COR-L47 (cell line): Measurements from ENCODE around the gene ACVRL1.

Experiments
- DNase-seq: peaks from one replicate; lab custom pipeline; 2025; lab: John Stamatoyannopoulos, UW

Gene ACVRL1

DNA sequence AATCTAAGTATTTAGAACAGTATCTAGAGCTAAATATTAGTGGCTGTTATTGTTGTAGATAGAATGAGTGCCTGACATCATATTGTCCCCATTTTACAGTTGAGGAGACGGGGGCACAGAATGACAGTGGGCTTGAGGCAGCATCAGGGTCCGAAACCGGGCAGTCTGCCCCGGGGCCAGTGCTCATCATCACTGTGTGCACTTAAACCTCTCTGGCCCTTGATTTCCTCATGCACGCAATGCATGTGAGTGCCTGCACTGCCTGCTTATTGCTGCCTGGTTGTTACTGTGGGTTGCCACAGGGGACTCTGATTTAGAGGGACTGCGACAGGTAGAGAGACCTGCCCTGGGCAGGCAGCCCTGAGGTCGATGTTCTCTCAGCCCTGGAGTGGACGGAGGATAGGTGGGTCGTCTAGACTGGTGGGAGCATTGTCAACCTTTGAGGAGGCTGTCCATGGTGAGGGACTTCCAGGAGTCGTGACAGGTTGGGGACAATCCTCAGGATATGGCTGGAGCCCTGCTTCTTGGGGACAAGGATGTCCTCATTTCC, 9.8 kb downstream of the ACVRL1 start:
- no peak for DNase-seq

DNA sequence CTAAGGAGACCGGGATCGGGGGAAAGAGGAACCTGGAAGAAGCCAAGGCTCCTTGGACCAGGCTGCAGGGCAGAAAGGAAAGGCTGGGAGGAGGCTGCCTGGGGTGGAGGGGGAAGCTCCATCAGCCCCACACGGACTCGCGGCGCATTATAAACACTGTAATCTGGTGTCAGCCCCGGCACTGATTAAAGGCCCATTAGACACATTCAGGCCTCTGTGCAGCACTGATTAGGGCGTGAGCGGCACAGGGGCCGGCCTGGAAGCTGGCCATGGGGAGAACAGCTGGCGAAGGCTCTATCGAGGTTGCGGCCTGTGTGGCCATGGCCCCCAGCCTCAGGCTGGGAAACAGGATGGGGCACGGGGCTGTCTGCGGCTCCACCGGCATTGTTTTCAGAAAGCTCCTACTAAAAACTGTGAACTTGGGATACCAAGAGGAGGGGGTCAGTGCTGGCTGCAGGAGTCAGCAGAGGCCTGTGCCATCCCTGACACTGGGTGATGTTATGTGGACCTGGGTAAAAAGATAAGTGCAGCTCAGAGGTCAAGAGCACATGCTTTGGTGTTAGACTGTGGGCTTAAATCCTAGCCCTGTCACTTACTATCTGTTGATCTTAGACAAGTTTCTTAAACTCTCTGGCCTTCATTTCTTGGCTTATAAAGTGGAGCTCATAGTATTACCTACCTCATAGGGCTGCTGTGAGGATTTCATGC, 10.6 kb downstream of the ACVRL1 start:
- DNase-seq: no peak

DNA sequence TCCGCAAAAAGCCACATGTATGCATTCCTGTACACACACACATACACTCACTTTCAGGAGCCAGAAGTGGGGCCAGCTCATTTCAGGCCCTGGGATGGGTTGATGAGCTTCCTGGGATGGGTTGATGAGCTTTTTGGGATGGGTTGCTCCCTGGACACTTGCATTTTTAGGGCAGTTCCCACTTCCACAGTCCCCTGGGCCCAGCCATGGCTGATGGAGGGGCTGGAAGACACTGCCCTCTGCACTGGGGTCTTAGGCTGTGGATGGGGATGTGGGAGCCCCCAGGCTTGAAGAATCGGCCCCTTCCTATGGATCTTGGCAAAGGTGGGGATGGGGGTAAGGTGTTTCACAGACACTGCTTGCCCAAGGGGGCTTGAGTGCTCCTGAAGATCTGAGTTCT, 12.7 kb downstream of the ACVRL1 start:
- DNase-seq: no peak

DNA sequence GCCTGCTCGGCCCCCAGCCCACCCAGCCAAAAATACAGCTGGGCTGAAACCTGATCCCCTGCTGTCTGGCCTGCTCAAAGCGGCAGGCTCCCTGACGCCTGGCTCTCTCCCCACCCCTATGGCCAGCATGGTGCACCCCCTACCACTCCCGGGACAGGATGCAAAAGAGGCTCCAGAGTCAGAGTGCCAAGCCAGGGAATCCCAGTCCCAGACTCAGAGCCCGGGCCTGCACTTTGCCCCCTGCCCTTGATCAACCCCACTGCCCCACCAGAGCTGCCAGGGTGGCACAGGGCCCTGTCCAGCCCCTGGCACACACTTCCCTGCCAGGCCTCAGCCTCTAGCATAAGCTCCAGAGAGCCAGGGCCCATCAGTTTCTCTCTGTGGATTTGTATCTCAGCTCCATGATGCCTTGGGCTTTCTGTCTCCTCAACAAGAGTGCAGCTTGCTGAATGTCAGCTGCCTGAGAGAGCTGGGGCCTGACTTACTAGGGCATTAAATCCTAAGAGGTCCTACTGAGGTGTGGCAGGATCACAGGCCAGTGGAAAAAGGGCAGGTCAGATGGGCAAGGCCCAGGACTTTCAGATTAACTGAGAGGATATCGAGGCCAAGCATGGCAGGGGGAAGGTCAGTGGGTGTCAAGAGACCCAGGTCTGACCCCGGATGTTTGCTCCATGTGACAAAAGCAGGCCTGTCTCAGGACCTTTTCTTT, 13.9 kb downstream of the ACVRL1 start:
- no peak for DNase-seq

DNA sequence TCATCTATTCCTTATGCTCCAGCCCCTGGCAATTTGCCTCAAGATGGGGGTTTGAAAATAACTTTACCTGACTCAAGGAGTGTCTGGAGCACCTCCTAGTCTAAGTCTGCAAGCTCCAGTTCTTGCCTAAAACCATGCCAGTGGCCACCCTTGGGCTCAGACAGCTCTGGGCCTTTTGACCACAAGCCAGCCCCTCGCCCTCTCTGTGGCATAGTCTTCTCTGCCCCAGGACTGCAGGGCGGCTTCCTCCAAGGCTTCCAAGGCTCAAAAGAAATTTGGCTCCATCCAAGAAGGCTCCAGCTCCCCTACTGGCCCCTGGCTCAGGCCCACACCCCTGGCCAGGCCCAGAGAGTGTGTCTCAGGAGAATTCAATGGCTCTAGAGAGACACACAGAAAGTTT, 14.8 kb downstream of the ACVRL1 start:
- DNase-seq: no peak

DNA sequence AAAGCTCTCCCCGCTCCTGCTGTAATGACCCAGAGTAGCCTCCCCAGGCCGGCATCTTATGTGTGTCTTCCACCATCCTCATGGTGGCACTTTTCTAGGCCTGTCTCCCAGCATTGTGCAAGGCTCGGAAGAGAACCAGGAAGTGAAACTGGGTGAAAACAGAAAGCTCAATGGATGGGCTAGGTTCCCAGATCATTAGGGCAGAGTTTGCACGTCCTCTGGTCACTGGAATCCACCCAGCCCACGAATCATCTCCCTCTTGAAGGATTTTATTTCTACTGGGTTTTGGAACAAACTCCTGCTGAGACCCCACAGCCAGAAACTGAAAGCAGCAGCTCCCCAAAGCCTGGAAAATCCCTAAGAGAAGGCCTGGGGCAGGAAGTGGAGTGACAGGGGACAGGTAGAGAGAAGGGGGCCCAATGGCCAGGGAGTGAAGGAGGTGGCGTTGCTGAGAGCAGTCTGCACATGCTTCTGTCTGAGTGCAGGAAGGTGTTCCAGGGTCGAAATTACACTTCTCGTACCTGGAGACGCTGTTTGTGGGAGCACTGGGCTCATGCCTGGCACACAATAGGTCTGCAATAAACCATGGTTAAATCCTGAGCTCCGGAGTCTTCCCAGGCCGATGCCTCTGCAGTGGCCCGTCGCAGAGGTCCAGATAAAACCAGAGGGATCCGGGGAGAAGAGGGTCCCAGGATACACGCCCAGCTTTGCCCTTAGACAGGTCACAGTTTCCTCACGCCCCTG, 15.6 kb downstream of the ACVRL1 start:
- no peak for DNase-seq

DNA sequence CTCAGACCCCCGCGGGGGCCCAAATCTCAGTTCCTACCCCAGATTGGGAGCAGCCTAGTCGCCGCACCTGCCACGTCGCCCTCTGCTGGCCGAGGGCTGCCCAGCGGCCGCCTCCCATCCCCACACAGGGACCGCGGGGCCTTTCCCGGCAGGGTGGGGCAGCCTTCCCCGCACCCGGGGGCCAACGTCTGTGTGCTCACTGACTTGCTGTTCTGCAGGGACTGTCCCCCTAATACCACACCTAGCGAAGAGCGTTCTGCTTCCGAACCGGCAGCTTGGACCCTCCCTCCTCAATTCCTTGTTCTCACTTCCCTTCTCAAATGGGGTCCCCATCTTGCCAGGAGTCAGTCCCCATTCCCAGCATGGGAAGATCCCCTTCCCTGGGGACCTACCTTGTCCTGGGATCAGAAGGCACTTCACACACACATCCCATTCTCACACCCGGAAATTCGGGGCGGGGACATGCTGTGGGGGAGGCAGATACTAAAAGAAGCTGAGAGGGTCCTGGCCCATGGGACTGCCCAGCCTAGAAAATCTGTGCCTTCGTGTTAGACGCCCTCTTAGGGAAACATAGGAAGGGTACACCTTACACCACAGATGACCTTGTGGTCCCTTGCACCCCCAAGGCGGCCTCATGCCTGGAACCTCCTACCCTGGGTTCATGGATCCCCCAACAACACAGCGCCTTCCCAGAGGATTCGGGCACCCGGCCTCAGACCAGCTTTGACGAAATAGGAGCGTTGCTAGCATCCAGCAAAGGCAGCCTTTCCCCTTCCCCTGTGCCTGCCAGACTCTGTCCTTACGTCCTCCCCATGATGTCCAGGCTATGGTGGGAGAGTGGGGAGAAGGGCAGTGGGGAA, 16.4 kb downstream of the ACVRL1 start:
- DNase-seq: no peak

DNA sequence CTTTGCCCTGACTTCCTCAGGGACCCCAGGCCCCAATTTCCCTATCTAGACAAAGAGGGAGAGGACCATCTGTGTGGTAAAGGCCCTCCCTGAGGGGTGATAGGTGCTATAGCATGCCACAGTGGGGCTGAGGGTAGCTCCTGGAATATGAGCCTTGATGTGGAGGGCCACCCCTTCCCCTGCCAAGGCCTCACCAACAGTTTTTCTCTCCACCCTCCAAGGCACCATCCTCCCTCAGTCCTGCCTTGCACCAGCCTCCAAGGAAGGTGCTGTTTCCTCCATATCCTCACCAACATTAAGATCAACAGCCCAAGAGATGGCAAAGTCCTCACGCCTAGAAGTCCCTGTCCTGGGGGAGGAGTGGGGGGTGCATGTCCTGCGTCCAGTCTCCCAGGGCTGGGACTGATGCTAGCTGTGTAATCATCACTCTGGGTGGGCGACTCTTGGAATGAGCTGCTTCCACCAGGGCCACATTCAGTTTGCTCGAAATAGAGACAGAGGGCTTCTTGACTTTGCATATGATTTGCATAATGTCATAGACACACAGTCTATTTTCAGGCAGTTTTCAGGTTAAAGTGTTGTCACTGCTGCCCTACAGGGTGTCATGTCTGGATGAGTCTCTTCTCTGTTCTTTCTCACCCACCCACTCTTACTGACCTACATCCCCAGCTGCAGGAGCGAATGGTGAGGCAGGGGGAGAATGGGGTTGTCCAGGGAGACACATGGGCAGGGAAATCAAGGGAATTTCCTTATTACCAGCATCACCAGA, 17.4 kb downstream of the ACVRL1 start:
- DNase-seq: no peak

DNA sequence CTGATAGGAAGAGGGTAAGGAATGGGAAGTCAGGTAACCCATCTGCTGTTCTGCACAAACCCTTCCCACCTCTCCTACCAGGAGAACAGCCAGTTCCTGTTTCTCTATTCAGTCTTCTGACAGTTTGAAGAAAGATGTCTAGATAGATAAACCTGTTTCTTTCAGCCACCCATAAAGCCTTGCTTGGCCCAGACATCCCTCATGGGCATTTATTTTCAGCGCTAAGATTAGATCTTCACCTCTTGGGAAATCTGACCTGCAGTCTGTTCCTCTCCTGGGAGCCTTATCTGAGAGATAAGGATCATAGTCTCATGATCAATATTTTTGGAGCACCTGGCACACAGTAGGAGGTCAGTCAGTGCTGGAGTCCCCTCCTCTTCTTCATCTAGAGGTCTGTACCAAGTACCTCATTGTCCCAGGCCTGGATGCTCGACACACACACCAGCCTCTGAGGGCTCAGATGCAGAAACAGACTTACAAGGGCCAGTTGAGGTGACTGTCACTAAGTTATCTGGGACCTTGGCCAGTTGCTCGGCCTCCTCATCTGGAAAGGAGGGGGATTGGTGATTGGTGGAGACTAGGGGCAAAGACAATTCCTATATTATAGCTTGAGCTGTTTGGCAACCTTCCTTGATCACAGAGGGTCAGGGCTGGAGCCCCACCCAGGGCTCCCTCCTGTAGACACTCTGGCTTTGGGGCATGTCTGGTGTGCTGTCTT, 18.2 kb downstream of the ACVRL1 start:
- DNase-seq: no peak

DNA sequence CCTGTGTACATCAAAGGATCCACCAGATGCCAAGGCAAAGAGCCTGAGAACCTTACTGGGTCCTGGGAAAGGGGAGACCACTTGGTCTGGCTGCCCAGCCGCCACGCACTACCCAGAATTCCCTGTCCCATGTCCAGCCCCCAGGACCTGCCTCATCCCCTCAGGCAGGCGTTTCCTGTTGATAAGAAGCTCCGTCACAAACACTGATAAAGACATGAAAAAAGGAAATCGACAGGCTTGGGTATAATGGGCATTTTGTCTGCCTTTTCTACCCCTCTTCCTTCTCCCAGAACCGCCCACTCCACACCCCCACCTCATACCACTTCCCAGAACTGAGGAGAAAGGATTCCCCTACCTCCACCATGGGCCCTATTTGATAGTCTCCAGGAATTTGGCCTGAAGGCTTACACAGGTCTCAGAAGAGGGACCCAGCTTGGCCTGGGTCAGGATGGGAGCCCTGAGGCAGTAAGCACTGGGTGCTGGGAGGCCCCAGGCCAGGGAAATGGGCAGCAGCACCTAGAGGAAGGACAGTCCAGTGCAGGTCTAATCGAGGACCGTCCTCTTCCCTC, 18.8 kb downstream of the ACVRL1 start:
- no peak for DNase-seq

DNA sequence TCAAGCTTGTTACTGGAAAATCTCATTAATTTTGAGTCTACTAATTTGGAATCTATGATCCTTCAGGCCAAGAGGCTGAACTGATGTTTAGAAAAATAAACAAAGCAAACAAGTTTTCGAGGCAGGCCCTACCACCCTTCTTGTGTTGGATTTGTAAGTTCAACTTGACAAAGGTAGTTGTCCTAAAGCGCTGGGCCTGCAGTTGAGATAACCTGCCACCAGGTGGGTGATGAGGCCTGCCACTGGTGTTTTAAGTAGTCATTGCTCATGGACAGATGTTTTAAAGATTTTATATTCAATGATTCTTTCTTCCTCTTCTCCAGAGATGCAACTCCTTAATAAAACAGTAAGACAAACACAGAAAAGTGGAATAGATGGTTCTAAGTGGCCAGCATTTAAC, 19.4 kb downstream of the ACVRL1 start:
- no peak for DNase-seq

DNA sequence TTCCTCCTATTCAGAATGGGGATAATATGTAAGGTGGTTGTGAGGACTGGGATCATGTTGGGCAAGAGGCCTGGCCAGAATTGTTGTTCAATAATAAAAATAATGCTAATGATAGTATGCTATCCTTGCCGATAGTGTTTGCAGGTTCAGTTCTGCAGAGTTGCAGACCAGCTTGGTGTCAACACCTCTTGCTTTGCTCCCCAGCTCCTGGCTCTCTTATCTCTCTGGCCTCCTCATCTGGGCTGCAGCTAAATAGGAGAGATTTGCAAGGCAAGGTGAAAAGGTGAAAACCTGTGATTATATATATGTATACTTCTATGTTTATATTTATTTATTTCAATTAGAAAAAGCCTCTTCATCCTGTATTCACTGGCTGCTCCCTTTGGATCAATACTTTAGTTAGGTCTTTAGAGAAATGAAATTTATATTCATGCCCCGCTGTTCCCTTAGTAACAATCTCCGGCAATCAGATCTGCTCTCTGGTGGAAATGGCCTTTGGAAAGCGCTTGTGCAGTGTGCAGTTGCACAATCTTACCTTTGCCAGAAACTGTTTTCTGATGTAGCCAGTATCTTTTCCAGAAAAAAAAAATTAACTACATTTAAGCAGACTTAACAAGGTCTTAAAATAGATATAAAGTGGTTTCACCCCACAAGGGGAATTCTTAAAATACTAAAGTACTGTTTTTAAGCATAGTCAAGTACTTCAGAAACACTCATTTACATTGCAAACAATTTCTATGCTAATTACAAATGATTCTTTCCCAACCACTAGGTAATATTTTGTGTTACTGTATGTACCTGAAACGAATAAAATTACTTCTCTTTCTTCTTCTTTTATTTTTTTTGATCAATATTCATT, 25.1 kb downstream of the ACVRL1 start:
- DNase-seq: no peak

DNA sequence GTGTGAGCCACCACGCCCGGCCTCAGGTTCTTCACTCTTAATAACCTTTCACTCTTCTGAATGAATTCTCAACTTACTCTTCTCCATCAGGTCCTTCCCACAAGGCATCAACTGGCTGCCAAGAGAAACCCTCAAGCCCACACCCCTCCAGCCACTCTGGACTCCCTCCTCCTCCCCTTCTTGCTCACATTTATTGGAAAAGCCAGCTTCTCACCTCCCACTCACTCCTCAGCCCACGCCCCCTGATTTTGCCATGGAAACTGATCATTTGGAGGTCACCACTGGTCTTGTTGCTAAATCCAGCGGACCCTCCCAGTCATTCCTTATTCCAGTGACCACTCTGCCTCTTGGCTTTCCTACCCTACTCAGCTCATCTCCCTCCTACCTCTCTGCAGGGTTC, 26.8 kb downstream of the ACVRL1 start:
- DNase-seq: no peak

DNA sequence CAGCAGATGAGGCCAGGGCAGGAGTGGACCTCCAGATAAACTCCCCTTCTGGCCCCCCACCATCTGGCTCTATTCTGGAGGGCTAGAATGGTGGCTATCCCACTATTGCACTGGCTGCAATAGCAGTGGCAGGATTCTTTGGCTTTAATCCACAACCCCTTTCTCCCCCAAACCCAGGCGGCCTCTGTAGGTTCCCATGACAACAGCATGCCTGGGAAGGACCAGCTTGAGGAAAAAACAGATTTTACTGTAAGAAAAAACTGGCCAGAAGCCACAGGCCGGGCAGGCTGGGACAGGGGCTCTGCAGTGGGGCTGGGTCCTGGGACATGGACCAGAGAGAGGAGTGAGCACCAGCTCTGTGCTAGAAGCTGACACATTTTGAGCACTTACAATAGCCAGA, 30.6 kb downstream of the ACVRL1 start:
- no peak for DNase-seq

DNA sequence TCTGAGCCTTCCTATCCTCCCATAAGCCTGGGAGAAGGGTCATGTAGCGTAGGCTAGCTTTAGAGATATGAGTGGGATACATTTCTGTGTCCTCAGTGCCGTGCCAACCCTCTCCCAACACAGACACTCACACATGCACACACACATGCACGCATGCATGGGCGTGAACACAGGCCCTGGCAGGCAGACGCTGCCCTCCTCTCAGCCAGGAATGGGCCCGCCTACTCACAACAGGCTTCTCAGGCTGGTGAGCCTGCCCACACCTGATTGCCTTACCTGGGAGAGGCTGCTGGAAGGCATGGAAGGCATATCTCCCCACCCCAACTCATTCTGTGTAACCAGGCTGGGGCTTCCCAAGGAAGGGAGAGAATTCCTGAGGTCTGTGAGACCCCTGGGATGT, 31.4 kb downstream of the ACVRL1 start:
- no peak for DNase-seq

DNA sequence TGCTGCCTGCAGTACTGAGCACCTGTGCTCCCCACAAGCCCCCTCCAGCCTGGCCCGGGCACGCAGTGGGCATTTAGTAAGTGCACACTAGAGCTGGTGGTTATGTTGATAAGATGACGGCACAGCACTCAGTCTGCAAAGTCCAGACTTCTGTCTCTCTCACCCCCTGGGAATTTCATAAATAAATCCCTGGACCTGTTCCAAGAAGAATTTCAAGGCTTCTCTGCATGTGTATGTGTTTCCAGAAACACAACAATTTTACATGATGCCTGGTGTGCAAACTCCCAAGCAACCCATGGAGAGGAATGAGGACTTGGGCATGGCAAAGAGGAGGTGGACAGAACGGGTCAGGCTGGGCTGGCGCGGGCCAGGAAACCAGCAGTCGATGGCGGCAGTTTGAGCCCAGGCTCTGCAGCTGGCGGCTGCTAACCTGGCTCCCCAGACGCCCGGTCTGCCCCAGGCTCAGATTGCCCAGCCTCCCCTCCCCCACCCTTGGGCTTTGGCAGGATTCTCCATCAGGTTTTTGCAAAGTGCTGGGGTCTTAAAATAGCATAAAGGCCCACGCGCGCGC, 33.8 kb downstream of the ACVRL1 start:
- DNase-seq: peak; percentile 84

DNA sequence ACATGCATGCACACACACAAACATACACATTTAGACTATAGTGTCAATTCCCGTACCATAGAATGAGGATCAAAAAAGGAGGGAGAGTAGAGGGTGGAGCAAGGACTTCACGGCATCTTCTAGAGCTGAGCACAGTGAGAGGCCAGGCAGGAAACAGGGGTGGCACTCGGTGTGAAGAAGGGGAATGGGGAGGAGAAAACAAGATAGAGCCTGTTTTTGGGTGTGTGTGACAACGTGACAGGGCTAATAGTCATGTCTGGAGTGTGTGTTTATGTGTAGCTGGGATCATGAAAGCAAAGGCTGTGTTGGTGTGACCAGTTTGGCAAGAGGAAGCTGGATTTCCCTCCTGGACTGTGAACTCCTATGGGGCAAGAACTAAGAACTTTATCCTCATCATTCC, 34.3 kb downstream of the ACVRL1 start:
- DNase-seq: no peak

DNA sequence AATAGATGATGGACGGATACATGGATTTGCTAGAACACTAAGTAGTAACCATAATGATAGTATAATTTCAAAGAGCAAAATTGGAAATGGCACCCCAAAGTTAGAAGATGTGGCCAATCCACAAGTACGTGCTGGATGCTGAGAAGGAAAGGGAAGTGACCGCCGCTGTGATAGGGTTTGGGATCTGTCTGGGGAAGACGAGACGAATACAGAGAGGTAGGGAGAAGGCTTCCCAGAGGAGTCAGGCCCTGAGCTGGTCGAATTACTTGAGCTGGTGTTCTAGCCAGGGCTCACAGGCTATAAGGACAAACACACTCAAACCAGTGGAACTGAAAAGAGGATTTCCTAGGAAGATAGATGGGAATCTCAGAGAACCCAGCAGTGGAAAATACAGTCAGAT, 34.8 kb downstream of the ACVRL1 start:
- DNase-seq: no peak

DNA sequence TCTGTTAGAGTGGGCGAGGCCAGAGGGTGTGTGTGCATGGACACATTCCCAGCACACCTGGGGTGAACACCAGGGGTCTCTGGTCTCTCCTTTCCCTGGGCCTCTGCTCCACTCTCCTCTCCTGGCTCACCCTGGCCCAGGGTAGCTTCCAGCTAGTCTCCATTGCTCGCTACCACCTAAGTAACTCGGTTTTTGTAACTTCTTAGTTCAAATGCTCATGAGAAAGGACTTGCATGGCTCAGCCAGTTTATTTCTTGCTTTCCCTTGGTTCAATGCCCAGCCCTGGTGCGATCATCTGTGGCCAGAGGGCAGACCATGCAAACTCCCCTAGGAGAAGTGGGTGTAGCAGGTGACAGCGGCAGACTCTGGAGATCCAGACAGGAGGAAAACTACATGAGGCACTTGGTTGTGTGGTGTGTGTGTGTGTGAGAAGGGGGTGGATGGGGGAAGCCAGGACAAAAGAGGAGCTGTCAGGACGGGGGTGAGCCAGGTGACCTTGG, 35.2 kb downstream of the ACVRL1 start:
- no peak for DNase-seq
